Transverse colon (tissue), 4 donors: ENCODE measurements around the gene ZCCHC9. TPM values are rescaled to one million over a fixed set of nuclear protein-coding genes. Genes with fewer than 3 reads are reported as not detected.

Experiments used
- DNase-seq: peaks from one replicate; pipeline ENCODE4 v3.0.0-alpha.2; 2019
- H3K27ac ChIP-seq, 4 donors: fragments of 200-600 bp; sonication (generic); 2 replicates each; pipeline ENCODE4 v1.5.1; 2016 to 2018; ENCODE audit warnings: inconsistent platforms in 4 of 4
- H3K27me3 ChIP-seq: fragments of 200-600 bp; sonication (generic); 2 replicates; pipeline ENCODE4 v1.5.1; 2017; ENCODE audit warnings: inconsistent platforms
- H3K36me3 ChIP-seq, 4 donors: fragments of 200-600 bp; sonication (generic); 2 replicates each; pipeline ENCODE4 v1.5.1; 2017 to 2019; ENCODE audit warnings: inconsistent platforms in 4 of 4
- H3K4me1 ChIP-seq, 4 donors: fragments of 200-600 bp; sonication (generic); 2 replicates each; pipeline ENCODE4 v1.5.1; 2017 to 2020; ENCODE audit warnings: inconsistent platforms in 4 of 4
- H3K4me3 ChIP-seq, 4 donors: fragments of 200-600 bp; sonication (generic); 1 replicate in 1 of 4; 2 replicates in 3 of 4; pipeline versions ENCODE4 v1.5.1 to v1.6.1; 2017 to 2019; ENCODE audit warnings: inconsistent platforms in 4 of 4
- H3K9me3 ChIP-seq, 2 donors: fragments of 200-600 bp; sonication (generic); 2 replicates each; pipeline ENCODE4 v1.5.1; 2017 to 2019; ENCODE audit warnings: inconsistent platforms in 2 of 2
- EP300 ChIP-seq: sonication (generic); formaldehyde crosslinking; IDR thresholded peaks from one replicate; pipeline ENCODE4 v1.6.1; 2017; ENCODE audit warnings: antibody characterized with exemption, low read depth
- POLR2A ChIP-seq: fragments of 450-650 bp; IDR thresholded peaks from one replicate; pipeline ENCODE4 v1.6.1; 2016; ENCODE audit warnings: antibody characterized with exemption, mild to moderate bottlenecking, moderate library complexity
- POLR2AphosphoS5 ChIP-seq, 3 donors: sonication (generic); formaldehyde crosslinking; IDR thresholded peaks; one replicate each; pipeline ENCODE4 v1.6.1; 2016; ENCODE audit warnings: antibody characterized with exemption in 3 of 3
- WGBS, 2 donors: methylation state at CpG; one replicate each; pipeline ENCODE4 v1.1.5; 2018; ENCODE audit warnings: low coverage in 1 of 2; 5-methylcytosine and 5-hydroxymethylcytosine counted together
- in situ Hi-C, 4 donors: fragments of 200-750 bp; cut with MboI; loops; one replicate each; pipeline versions ENCODE4 v1.15.0 to v1.15.1; 2017; ENCODE audit warnings: low sequenced_read_pairs in 3 of 4, low pct_ligation_motif_present in 1 of 4, low pct_unique_long_range_greater_than_20kb in 1 of 4
- intact Hi-C: fragments of 100-400 bp; cut with DNase I; formaldehyde crosslinking; loops from one replicate; pipeline ENCODE4 v1.15.1; 2023; ENCODE audit warnings: low total_unique reads
- total RNA-seq, 4 donors: library from RNA; depleted of rRNA; stranded (reverse); fragments of >200 nt; gene quantifications; one replicate each; pipeline ENCODE4 v1.1.0, GENCODE V29; 2016
- TF ChIP-seq, protein P1 (sequence below), 5 experiments: fragments of 200-600 bp in 3 of 5; fragments of 450-650 bp in 2 of 5; sonication (generic) in 3 of 5; IDR thresholded peaks; 1 replicate in 2 of 5; 2 replicates in 3 of 5; pipeline ENCODE4 v1.5.1; 2016 to 2017; ENCODE audit warnings: antibody characterized with exemption in 5 of 5, inconsistent platforms in 3 of 5, mild to moderate bottlenecking in 2 of 5, moderate library complexity in 1 of 5

ZCCHC9 gene
- total RNA-seq, 4 donors from 2014 or later: 9.7 to 30.3 (median 17.0) TPM

DNA sequence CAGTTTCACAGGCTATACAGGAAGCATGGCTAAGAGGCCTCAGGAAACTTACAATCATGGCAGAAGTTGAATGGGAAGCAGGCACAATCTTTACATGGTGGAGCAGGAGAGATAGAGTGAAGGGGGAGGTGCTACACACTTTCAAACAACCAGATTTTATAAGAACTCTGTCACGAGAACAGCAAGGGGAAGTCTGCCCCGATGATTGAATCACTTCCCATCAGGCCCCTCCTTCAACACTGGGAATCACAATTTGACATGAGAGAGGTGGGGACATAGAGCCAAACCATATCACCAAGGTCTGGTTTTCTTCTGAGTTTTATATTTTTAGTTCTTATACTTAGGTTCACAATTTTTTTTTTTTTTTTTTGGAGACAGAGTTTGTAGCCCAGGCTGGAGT lies 16.1 kb downstream of the ZCCHC9 start:
- Histone ChIP-seq H3K4me1 (no peaks in the 10 kb centered on the region), H3K27ac (no peak overlapping the region), H3K36me3 (peaks cover 0 to 10% (median 3%) of the 10 kb centered on the region in 4 donors), H3K4me3 (no peak overlapping the region), H3K9me3 (no peaks in the 10 kb centered on the region), H3K27me3 (no peaks in the 10 kb centered on the region)
- in situ Hi-C loops: no loop called here
- intact Hi-C loops: no loop called here
- TF ChIP-seq POLR2AphosphoS5 (IDR thresholded peaks at IDR 0.05): no peak
- no peak for TF ChIP-seq POLR2A
- no peak for TF ChIP-seq EP300
- TF ChIP-seq, protein P1, sequence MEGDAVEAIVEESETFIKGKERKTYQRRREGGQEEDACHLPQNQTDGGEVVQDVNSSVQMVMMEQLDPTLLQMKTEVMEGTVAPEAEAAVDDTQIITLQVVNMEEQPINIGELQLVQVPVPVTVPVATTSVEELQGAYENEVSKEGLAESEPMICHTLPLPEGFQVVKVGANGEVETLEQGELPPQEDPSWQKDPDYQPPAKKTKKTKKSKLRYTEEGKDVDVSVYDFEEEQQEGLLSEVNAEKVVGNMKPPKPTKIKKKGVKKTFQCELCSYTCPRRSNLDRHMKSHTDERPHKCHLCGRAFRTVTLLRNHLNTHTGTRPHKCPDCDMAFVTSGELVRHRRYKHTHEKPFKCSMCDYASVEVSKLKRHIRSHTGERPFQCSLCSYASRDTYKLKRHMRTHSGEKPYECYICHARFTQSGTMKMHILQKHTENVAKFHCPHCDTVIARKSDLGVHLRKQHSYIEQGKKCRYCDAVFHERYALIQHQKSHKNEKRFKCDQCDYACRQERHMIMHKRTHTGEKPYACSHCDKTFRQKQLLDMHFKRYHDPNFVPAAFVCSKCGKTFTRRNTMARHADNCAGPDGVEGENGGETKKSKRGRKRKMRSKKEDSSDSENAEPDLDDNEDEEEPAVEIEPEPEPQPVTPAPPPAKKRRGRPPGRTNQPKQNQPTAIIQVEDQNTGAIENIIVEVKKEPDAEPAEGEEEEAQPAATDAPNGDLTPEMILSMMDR (IDR thresholded peaks at IDR 0.05): no peak
- 20 to 66% methylated on average over 1 to 2 of the region's 2 CpGs for WGBS, 2 donors
- DNase-seq: no peak

DNA sequence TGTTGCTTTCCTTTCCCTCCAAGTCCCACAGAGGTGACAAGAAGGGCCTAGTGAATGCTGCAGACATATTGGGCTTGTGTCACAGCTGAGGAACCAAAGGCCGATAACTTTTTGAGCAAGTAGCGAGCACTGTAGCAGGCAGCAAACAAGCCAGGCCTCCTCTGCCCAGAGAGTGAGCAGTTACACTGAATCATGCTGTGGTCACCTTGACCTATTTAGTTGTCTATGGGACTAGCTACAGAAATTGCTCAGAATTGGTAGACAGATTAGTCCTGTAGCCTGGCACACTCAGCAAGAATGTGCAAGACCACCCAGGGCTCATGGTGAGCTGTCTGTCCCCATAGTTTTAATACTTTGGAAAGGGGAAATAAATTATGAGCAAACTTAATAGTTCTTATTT lies 25.2 kb downstream of the ZCCHC9 start:
- in situ Hi-C loops: no loop called here
- no peak for TF ChIP-seq POLR2AphosphoS5 (IDR thresholded peaks at IDR 0.05)
- TF ChIP-seq POLR2A: no peak
- TF ChIP-seq EP300: no peak
- TF ChIP-seq, protein P1 (IDR thresholded peaks at IDR 0.05): no peak
- no peaks in the 10 kb centered on the region for H3K9me3 ChIP-seq
- intact Hi-C loops: no loop called here
- H3K27me3 ChIP-seq: no peaks in the 10 kb centered on the region
- no peak for DNase-seq
- no peaks in the 10 kb centered on the region for H3K4me1 ChIP-seq
- WGBS, 2 donors: 97 to 100% methylated on average over 1 to 2 of the region's 2 CpGs
- H3K27ac ChIP-seq: no peak overlapping the region
- no peak overlapping the region for H3K4me3 ChIP-seq
- H3K36me3 ChIP-seq: no peaks in the 10 kb centered on the region

DNA sequence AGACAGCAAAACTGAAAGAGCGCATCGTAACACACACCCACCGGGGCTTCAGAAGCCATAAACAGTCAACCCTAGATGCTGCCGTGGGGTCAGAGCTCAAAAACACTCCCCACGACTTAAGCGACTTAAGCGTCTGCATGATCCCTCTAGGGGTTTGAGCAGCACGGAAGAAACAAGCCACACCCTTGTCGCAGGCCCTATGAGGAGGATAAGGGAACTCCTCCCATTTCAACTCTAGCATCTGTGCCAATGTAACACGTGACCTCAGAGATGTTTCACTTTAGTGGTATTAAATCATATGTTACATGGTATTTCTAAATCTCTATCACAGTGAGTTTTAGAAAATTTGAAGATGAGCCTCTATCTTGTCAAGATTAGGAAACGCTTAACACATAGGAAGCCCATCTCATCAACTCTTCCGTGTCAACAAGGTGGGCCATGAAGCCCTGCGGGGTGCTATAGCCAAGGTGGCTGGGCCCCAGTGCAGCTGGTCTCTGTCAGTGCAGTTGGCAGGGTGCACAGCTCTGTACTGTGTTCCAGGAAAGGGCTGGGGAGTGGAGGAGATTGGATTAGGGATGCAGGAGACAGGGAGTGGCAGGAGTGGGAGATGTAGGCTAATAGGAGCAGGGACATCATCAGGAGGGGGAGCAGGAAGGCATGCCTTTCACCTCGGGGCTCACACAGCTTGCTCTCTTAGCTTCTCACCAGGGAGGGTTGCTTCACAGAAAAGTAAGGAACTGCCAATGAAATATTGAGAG lies 33.1 kb downstream of the ZCCHC9 start:
- H3K4me1 ChIP-seq: no peaks in the 10 kb centered on the region
- no peaks in the 10 kb centered on the region for H3K27me3 ChIP-seq
- H3K4me3 ChIP-seq: no peak overlapping the region
- in situ Hi-C loops: no loop called here
- H3K27ac ChIP-seq: no peak overlapping the region
- H3K9me3 ChIP-seq: no peaks in the 10 kb centered on the region
- 76 to 79% methylated on average over 3 to 14 of the region's 14 CpGs for WGBS, 2 donors
- intact Hi-C loops: no loop called here
- DNase-seq: no peak
- no peak for TF ChIP-seq POLR2AphosphoS5 (IDR thresholded peaks at IDR 0.05)
- TF ChIP-seq EP300: no peak
- no peak for TF ChIP-seq POLR2A
- TF ChIP-seq, protein P1 (IDR thresholded peaks at IDR 0.05): no peak
- H3K36me3 ChIP-seq: no peaks in the 10 kb centered on the region

DNA sequence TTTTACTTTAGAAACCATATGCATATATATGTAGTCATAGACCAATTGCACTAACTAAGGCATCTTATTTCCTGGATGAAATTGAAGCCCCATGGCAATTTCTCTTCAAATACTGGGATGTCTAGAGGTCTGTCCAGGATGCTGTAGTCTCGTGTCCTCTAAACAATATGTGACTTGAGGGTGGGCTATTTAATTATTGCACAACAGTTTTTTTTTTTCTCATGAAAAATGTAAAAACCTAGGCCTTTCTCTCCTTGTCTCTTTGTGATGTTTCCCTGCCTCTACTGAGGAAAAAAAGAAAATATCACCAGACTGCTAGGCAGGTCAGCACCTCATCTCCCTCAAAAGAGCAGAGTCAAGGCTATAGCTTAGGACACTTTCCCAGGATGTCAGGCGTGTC lies 34.6 kb downstream of the ZCCHC9 start:
- intact Hi-C loops (no loop called here), in situ Hi-C loops (no loop called here)
- DNase-seq: no peak
- no peaks in the 10 kb centered on the region for H3K27me3 ChIP-seq
- no peaks in the 10 kb centered on the region for H3K4me1 ChIP-seq
- 60 to 79% methylated on average over 1 to 2 of the region's 2 CpGs for whole genome bisulfite sequencing, 2 donors
- H3K27ac ChIP-seq: no peak overlapping the region
- no peak overlapping the region for H3K4me3 ChIP-seq
- H3K9me3 ChIP-seq: no peaks in the 10 kb centered on the region
- no peak for TF ChIP-seq POLR2A
- no peak for TF ChIP-seq EP300
- TF ChIP-seq, protein P1 (IDR thresholded peaks at IDR 0.05): no peak
- no peak for TF ChIP-seq POLR2AphosphoS5 (IDR thresholded peaks at IDR 0.05)
- H3K36me3 ChIP-seq: no peaks in the 10 kb centered on the region
